GM12873 (cell line): ENCODE measurements around the gene HDAC7.

ENCODE experiments used
- CTCF ChIP-seq: IDR thresholded peaks from 2 replicates; pipeline ENCODE4 v1.5.1; 2012; ENCODE audit warnings: low read depth, mild to moderate bottlenecking, moderate library complexity, low read length, control low read depth; ENCODE audit not compliant: insufficient read depth; ENCODE audit errors: missing control alignments

The HDAC7 gene

GRCh38 chr12:47785036-47785886 is 34.4 kb downstream of the HDAC7 start:
- no peak for TF ChIP-seq CTCF

GRCh38 chr12:47783821-47784819 is 35.6 kb downstream of the HDAC7 start:
- no peak for TF ChIP-seq CTCF

- no peak for TF ChIP-seq CTCF
Measured at GRCh38 chr12:47783024-47783755, 36.5 kb downstream of the HDAC7 start.

GRCh38 chr12:47782372-47782770 is 37.3 kb downstream of the HDAC7 start:
- TF ChIP-seq CTCF = no peak

GRCh38 chr12:47781479-47782371 is 38.0 kb downstream of the HDAC7 start:
- TF ChIP-seq CTCF = no peak

GRCh38 chr12:47779943-47780504 is 39.7 kb downstream of the HDAC7 start:
- no peak for TF ChIP-seq CTCF
